IMR-90 (cell line): ENCODE data around the gene PRKAG2. TPM values are rescaled to one million over a fixed set of nuclear protein-coding genes. Genes with fewer than 3 reads are reported as not detected.

Experiments
- ATAC-seq: fragments of 200-7000 bp; cut with Tn5 transposase; 2 replicates; pipeline ENCODE4 v1.9.1; 2020; ENCODE audit warnings: low read depth, mild to moderate bottlenecking, moderate library complexity
- BruUV-seq: library from RNA; stranded (reverse); fragments of 400-500 nt; replicated peaks from 2 replicates; lab custom pipeline; 2021; lab: Mats Ljungman, UMichigan
- CTCF ChIA-PET: fragments of 300-600 bp; formaldehyde crosslinking; extraction: SDS; loops from one replicate; lab custom pipeline; 2021; ENCODE audit warnings: antibody characterized with exemption; lab: Yijun Ruan, JAX
- POLR2A ChIA-PET: fragments of 300-600 bp; sonication (Branson Sonifier 250); formaldehyde crosslinking; loops from one replicate; lab custom pipeline; 2022; ENCODE audit warnings: antibody characterized with exemption; ENCODE audit not compliant: unreplicated experiment; lab: Charles Lee
- DNase-seq: peaks from one replicate; pipeline ENCODE4 v3.0.0; 2013
- H2AFZ ChIP-seq: replicated peaks from 2 replicates; pipeline ENCODE3; 2013; ENCODE audit warnings: low read length, mild to moderate bottlenecking; ENCODE audit not compliant: poor library complexity
- H2AK5ac ChIP-seq: 2 replicates; pipeline ENCODE4 v1.6.1; 2013; ENCODE audit warnings: low read depth, low read length, inconsistent platforms
- H2AK9ac ChIP-seq: replicated peaks from 2 replicates; pipeline ENCODE3; 2013; ENCODE audit warnings: mild to moderate bottlenecking, low read depth, low read length, moderate library complexity; ENCODE audit not compliant: poor library complexity
- H2BK120ac ChIP-seq: 2 replicates; pipeline ENCODE4 v1.6.1; 2013; ENCODE audit warnings: low read depth, low read length, inconsistent platforms
- H2BK15ac ChIP-seq: 3 replicates; pipeline ENCODE4 v1.6.1; 2013; ENCODE audit warnings: low read depth, low read length, inconsistent platforms
- H2BK20ac ChIP-seq: 2 replicates; pipeline ENCODE4 v1.6.1; 2013; ENCODE audit warnings: low read depth, mild to moderate bottlenecking, inconsistent platforms, low read length, moderate library complexity
- H2BK5ac ChIP-seq: 2 replicates; pipeline ENCODE4 v1.6.1; 2013; ENCODE audit warnings: mild to moderate bottlenecking, low read depth, low read length, inconsistent platforms; ENCODE audit not compliant: poor library complexity, severe bottlenecking
- H3K14ac ChIP-seq: replicated peaks from 2 replicates; pipeline ENCODE4 v1.6.1; 2013; ENCODE audit warnings: low read depth, low read length, inconsistent platforms
- H3K18ac ChIP-seq: 2 replicates; pipeline ENCODE4 v1.6.1; 2013; ENCODE audit warnings: low read depth, low read length, control low read depth
- H3K23ac ChIP-seq: 2 replicates; pipeline ENCODE4 v1.6.1; 2013; ENCODE audit warnings: low read depth, low read length, inconsistent platforms
- H3K27ac ChIP-seq: 2 replicates; pipeline ENCODE4 v1.5.1; 2013; ENCODE audit warnings: mild to moderate bottlenecking, control low read depth, low read length; ENCODE audit not compliant: insufficient read depth
- H3K27me3 ChIP-seq: 2 replicates; pipeline ENCODE4 v1.6.1; 2013; ENCODE audit warnings: low read length; ENCODE audit not compliant: control insufficient read depth, insufficient read depth
- H3K36me3 ChIP-seq: 2 replicates; pipeline ENCODE4 v1.6.1; 2013; ENCODE audit warnings: low read length, mixed read lengths; ENCODE audit not compliant: control insufficient read depth, insufficient read depth
- H3K4ac ChIP-seq: 2 replicates; pipeline ENCODE4 v1.6.1; 2013; ENCODE audit warnings: low read depth, low read length, inconsistent platforms
- H3K4me1 ChIP-seq: 2 replicates; pipeline ENCODE4 v1.6.1; 2013; ENCODE audit warnings: low read length, mixed read lengths; ENCODE audit not compliant: control insufficient read depth, insufficient read depth
- H3K4me2 ChIP-seq: 2 replicates; pipeline ENCODE4 v1.6.1; 2013; ENCODE audit warnings: low read depth, mild to moderate bottlenecking, control low read depth, low read length, moderate library complexity
- H3K4me3 ChIP-seq: 2 replicates; pipeline ENCODE4 v1.5.1; 2013; ENCODE audit warnings: low read depth, mild to moderate bottlenecking, control low read depth, low read length, moderate library complexity; ENCODE audit not compliant: insufficient read depth
- H3K56ac ChIP-seq: 2 replicates; pipeline ENCODE4 v1.6.1; 2013; ENCODE audit warnings: low read length, inconsistent platforms; ENCODE audit not compliant: insufficient read depth; ENCODE audit errors: extremely low read depth
- H3K79me1 ChIP-seq, 2 experiments: 2 replicates each; pipeline ENCODE4 v1.6.1; 2013; ENCODE audit warnings: low read length in 2 of 2, inconsistent platforms in 1 of 2, low read depth in 1 of 2
- H3K9ac ChIP-seq: 2 replicates; pipeline ENCODE4 v1.6.1; 2013; ENCODE audit warnings: low read depth, low read length, control low read depth
- H3K9me1 ChIP-seq: 2 replicates; pipeline ENCODE4 v1.6.1; 2013; ENCODE audit warnings: low read length, inconsistent platforms; ENCODE audit not compliant: insufficient read depth
- H3K9me3 ChIP-seq: 2 replicates; pipeline ENCODE4 v1.6.1; 2013; ENCODE audit warnings: low read length; ENCODE audit not compliant: control insufficient read depth, insufficient read depth
- H4K20me1 ChIP-seq: 2 replicates; pipeline ENCODE4 v1.6.1; 2013; ENCODE audit warnings: low read length, inconsistent platforms; ENCODE audit not compliant: insufficient read depth
- H4K5ac ChIP-seq: 2 replicates; pipeline ENCODE4 v1.6.1; 2013; ENCODE audit warnings: mild to moderate bottlenecking, low read depth, low read length, control low read depth
- H4K8ac ChIP-seq, 2 experiments: 2 replicates each; pipeline ENCODE4 v1.6.1; 2013; ENCODE audit warnings: low read depth in 2 of 2, low read length in 2 of 2, control low read depth in 1 of 2, inconsistent platforms in 1 of 2
- H4K91ac ChIP-seq: 2 replicates; pipeline ENCODE4 v1.6.1; 2013; ENCODE audit warnings: low read depth, low read length, inconsistent platforms; ENCODE audit not compliant: insufficient read depth
- CEBPB ChIP-seq: IDR thresholded peaks from 2 replicates; pipeline ENCODE4 v1.6.1; 2012; ENCODE audit warnings: low read depth, low read length, improper control_type of control experiment
- FOS ChIP-seq: fragments of 150-350 bp; IDR thresholded peaks from 2 replicates; pipeline ENCODE4 v1.6.1; 2016; ENCODE audit warnings: low read depth, low read length
- MAFK ChIP-seq: IDR thresholded peaks from 2 replicates; pipeline ENCODE4 v1.6.1; 2012; ENCODE audit warnings: low read depth, low read length, improper control_type of control experiment
- MAZ ChIP-seq: IDR thresholded peaks from 2 replicates; pipeline ENCODE4 v1.6.1; 2012; ENCODE audit warnings: low read depth, mild to moderate bottlenecking, low read length, improper control_type of control experiment, moderate library complexity, borderline replicate concordance
- MXI1 ChIP-seq: IDR thresholded peaks from 2 replicates; pipeline ENCODE4 v1.6.1; 2012; ENCODE audit warnings: low read depth, mild to moderate bottlenecking, low read length, moderate library complexity, borderline replicate concordance
- NFE2L2 ChIP-seq: fragments of 150-350 bp; IDR thresholded peaks from 2 replicates; pipeline ENCODE4 v1.6.1; 2016; ENCODE audit warnings: low read depth, mild to moderate bottlenecking, low read length
- POLR2A ChIP-seq: IDR thresholded peaks from 2 replicates; pipeline ENCODE4 v1.6.1; 2012; ENCODE audit warnings: mild to moderate bottlenecking, low read depth, low read length
- RAD21 ChIP-seq: IDR thresholded peaks from 2 replicates; pipeline ENCODE4 v1.6.1; 2012; ENCODE audit warnings: low read length, improper control_type of control experiment
- RCOR1 ChIP-seq: IDR thresholded peaks from 2 replicates; pipeline ENCODE4 v1.6.1; 2012; ENCODE audit warnings: mild to moderate bottlenecking, low read length, improper control_type of control experiment; ENCODE audit not compliant: insufficient replicate concordance
- SMC3 ChIP-seq: fragments of 150-350 bp; IDR thresholded peaks from 2 replicates; pipeline ENCODE4 v1.6.1; 2016; ENCODE audit warnings: low read depth, mild to moderate bottlenecking, antibody characterized with exemption, low read length, moderate library complexity
- WGBS, 2 experiments: methylation state at CpG; one replicate each; pipeline versions ENCODE4 v1.1.5 to v1.1.7; 2013; ENCODE audit warnings: missing lambda C conversion rate in 2 of 2; ENCODE audit not compliant: insufficient read length in 1 of 2; ENCODE audit errors: extremely low coverage in 2 of 2; 5-methylcytosine and 5-hydroxymethylcytosine counted together
- dilution Hi-C: fragments of 300-500 bp; cut with HindIII; formaldehyde crosslinking; loops from one replicate; pipeline ENCODE4 v1.14.3; 2018; ENCODE audit warnings: low sequenced_read_pairs; ENCODE audit not compliant: unreplicated experiment
- in situ Hi-C: fragments of 300-500 bp; cut with MboI; formaldehyde crosslinking; loops from 3 replicates; pipeline ENCODE4 v1.14.3; 2019; ENCODE audit warnings: low sequenced_read_pairs, inconsistent platforms, mixed read lengths
- intact Hi-C: fragments of 100-400 bp; cut with micrococcal nuclease; formaldehyde crosslinking; loops from 2 replicates; pipeline ENCODE4 v1.10.0; 2022
- polyA plus RNA-seq, 3 experiments: library from polyadenylated mRNA; depleted of rRNA; stranded (reverse); fragments of >200 nt; gene quantifications; 2 replicates each; pipeline ENCODE4 v1.2.3, GENCODE V29; 2012; ENCODE audit warnings: low replicate concordance in 1 of 3
- total RNA-seq: library from RNA; depleted of rRNA; stranded (reverse); fragments of >200 nt; gene quantifications from 2 replicates; pipeline ENCODE4 v1.2.3, GENCODE V29; 2012
- TF ChIP-seq, protein P1 (sequence below): fragments of 150-350 bp; IDR thresholded peaks from 2 replicates; pipeline ENCODE4 v1.6.1; 2017; ENCODE audit warnings: mild to moderate bottlenecking, antibody characterized with exemption, low read length, low read depth
- TF ChIP-seq, protein P2 (sequence below): conservative IDR thresholded peaks from 2 replicates; pipeline ENCODE4 v1.5.1; 2012; ENCODE audit warnings: mild to moderate bottlenecking, low read depth, low read length, improper control_type of control experiment

The PRKAG2 gene
- total and polyA plus RNA-seq, 2 of the 4 experiments (the other 2 are of a cell fraction), result 15.4 to 21.6 TPM

DNA sequence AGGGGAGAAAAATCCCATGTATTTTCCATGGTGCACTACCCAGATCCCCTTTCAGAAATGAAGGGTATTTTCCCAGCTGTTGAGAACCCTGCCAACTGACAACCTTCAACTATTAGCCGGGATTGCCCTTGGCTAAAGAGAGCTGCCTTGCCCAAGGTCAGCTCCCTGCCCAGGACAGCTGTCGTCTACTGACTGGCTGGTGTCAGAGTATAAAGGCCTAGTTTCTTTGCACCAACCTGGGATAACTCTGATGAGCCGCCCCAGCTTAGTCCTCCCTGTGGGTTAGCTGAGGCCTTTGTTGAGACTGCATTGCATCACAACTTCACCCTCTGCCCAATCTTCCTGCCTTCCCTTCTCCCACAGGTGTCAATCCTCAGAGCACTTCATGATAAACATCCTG is 210.0 kb downstream of the PRKAG2 start:
- no peak overlapping the region for H4K5ac ChIP-seq
- H2AFZ ChIP-seq, result no peak overlapping the region
- no TSS peak for BruUV-seq
- no peak overlapping the region; the same call in 1 of the 2 replicates for H2BK120ac ChIP-seq
- H3K27ac ChIP-seq, result no peak overlapping the region
- H3K56ac ChIP-seq, result no peak overlapping the region
- ChIA-PET CTCF (interaction anchor here (0.8 kb wide), 1 partner anchor 87 kb away, joined by 3 read pairs; no protein-coding TSS in a partner anchor), POLR2A (no interaction called here)
- no peak overlapping the region for H2BK20ac ChIP-seq
- H3K4me1 ChIP-seq, result peaks cover 8% of the 10 kb centered on the region
- H3K18ac ChIP-seq, result no peak overlapping the region
- no peak overlapping the region for H3K9ac ChIP-seq
- TF ChIP-seq, protein P1, sequence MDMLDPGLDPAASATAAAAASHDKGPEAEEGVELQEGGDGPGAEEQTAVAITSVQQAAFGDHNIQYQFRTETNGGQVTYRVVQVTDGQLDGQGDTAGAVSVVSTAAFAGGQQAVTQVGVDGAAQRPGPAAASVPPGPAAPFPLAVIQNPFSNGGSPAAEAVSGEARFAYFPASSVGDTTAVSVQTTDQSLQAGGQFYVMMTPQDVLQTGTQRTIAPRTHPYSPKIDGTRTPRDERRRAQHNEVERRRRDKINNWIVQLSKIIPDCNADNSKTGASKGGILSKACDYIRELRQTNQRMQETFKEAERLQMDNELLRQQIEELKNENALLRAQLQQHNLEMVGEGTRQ, result no peak
- TF ChIP-seq CEBPB (no peak), MXI1 (no peak), POLR2A (no peak), FOS (no peak), MAFK (no peak), NFE2L2 (no peak), RAD21 (no peak), SMC3 (no peak), RCOR1 (no peak), MAZ (no peak)
- TF ChIP-seq, protein P2, sequence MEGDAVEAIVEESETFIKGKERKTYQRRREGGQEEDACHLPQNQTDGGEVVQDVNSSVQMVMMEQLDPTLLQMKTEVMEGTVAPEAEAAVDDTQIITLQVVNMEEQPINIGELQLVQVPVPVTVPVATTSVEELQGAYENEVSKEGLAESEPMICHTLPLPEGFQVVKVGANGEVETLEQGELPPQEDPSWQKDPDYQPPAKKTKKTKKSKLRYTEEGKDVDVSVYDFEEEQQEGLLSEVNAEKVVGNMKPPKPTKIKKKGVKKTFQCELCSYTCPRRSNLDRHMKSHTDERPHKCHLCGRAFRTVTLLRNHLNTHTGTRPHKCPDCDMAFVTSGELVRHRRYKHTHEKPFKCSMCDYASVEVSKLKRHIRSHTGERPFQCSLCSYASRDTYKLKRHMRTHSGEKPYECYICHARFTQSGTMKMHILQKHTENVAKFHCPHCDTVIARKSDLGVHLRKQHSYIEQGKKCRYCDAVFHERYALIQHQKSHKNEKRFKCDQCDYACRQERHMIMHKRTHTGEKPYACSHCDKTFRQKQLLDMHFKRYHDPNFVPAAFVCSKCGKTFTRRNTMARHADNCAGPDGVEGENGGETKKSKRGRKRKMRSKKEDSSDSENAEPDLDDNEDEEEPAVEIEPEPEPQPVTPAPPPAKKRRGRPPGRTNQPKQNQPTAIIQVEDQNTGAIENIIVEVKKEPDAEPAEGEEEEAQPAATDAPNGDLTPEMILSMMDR, result no peak
- H2BK15ac ChIP-seq, result no peak overlapping the region
- H3K14ac ChIP-seq, result no peak overlapping the region
- H2AK5ac ChIP-seq, result no peak overlapping the region
- no peaks in the 10 kb centered on the region for H4K20me1 ChIP-seq
- H3K4me3 ChIP-seq, result no peak overlapping the region
- no peak overlapping the region for H3K23ac ChIP-seq
- no peak for ATAC-seq
- H4K91ac ChIP-seq, result no peak overlapping the region
- H3K27me3 ChIP-seq, result no peaks in the 10 kb centered on the region
- H3K9me3 ChIP-seq, result peaks cover 13% of the 10 kb centered on the region
- H2BK5ac ChIP-seq, result no peak overlapping the region
- H3K79me1 ChIP-seq, result peaks cover 0 to 10% of the 10 kb centered on the region in 2 experiments; a peak in 2 of 4 replicates
- intact Hi-C loops (no loop called here), in situ Hi-C loops (no loop called here), dilution Hi-C loops (no loop called here)
- no CpG with 5 or more reads among the region's 3 CpGs for WGBS, 2 experiments
- H3K4me2 ChIP-seq, result no peak overlapping the region
- H3K36me3 ChIP-seq, result no peaks in the 10 kb centered on the region
- no peak overlapping the region for H4K8ac ChIP-seq
- no peak overlapping the region for H2AK9ac ChIP-seq
- DNase-seq, result no peak
- peaks cover 16% of the 10 kb centered on the region for H3K9me1 ChIP-seq
- H3K4ac ChIP-seq, result no peak overlapping the region
